ENCODE results near the gene NUP54.

GRCh38 chr4:76195326-76195725 lies 47.1 kb upstream of the NUP54 start:
- TF ChIP-seq POLR2A (IDR thresholded peaks at IDR 0.05): no peak
- TF ChIP-seq, protein P1, sequence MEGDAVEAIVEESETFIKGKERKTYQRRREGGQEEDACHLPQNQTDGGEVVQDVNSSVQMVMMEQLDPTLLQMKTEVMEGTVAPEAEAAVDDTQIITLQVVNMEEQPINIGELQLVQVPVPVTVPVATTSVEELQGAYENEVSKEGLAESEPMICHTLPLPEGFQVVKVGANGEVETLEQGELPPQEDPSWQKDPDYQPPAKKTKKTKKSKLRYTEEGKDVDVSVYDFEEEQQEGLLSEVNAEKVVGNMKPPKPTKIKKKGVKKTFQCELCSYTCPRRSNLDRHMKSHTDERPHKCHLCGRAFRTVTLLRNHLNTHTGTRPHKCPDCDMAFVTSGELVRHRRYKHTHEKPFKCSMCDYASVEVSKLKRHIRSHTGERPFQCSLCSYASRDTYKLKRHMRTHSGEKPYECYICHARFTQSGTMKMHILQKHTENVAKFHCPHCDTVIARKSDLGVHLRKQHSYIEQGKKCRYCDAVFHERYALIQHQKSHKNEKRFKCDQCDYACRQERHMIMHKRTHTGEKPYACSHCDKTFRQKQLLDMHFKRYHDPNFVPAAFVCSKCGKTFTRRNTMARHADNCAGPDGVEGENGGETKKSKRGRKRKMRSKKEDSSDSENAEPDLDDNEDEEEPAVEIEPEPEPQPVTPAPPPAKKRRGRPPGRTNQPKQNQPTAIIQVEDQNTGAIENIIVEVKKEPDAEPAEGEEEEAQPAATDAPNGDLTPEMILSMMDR (IDR thresholded peaks at IDR 0.05): no peak
